A549 (cell line): ENCODE data around the gene IGFL4. TPM values are rescaled to one million over a fixed set of nuclear protein-coding genes. Genes with fewer than 3 reads are reported as not detected.

ENCODE experiments used
- ATAC-seq, 2 experiments: fragments of 200-7000 bp in 1 of 2; fragments of >200 bp in 1 of 2; cut with Nextera tagmentation in 1 of 2; cut with Tn5 transposase in 1 of 2; 3 replicates each; pipeline versions ENCODE4 v1.8.0 to v1.9.1; 2018 to 2020; ENCODE audit warnings: mild to moderate bottlenecking in 1 of 2, moderate library complexity in 1 of 2
- CTCF ChIA-PET: fragments of 300-600 bp; sonication (Branson Sonifier 250); formaldehyde crosslinking; extraction: SDS; loops from one replicate; lab custom pipeline; 2021; ENCODE audit warnings: antibody characterized with exemption, inconsistent platforms; lab: Yijun Ruan, JAX
- POLR2A ChIA-PET: fragments of 350-600 bp; formaldehyde crosslinking; extraction: SDS; loops from one replicate; lab custom pipeline; 2021; ENCODE audit warnings: antibody characterized with exemption, inconsistent platforms; lab: Yijun Ruan, JAX
- DNase-seq, 2 experiments: peaks; one replicate each; pipeline versions ENCODE4 v3.0.0 to v3.0.0-alpha.2; 2011 to 2016; ENCODE audit warnings: low read depth in 1 of 2, low spot score in 1 of 2
- FAIRE-seq: peaks from 2 replicates; lab custom pipeline; 2011; peaks lifted over from hg19 to GRCh38; lab: Jason Lieb, UNC
- H3K27ac ChIP-seq, 2 experiments: fragments of >200 bp; sonication (Bioruptor Twin); formaldehyde crosslinking; 3 replicates each; pipeline ENCODE4 v1.5.1; 2016 to 2017
- H3K4me1 ChIP-seq: fragments of >200 bp; sonication (Bioruptor Twin); formaldehyde crosslinking; 3 replicates; pipeline ENCODE4 v1.6.1; 2016
- H3K4me2 ChIP-seq: fragments of >200 bp; sonication (Bioruptor Twin); formaldehyde crosslinking; 3 replicates; pipeline ENCODE4 v1.6.1; 2016
- H3K4me3 ChIP-seq: fragments of >200 bp; sonication (Bioruptor Twin); formaldehyde crosslinking; 3 replicates; pipeline ENCODE4 v1.5.1; 2016
- H3K9me3 ChIP-seq: fragments of >200 bp; sonication (Bioruptor Twin); formaldehyde crosslinking; 3 replicates; pipeline ENCODE4 v1.6.1; 2016
- BHLHE40 ChIP-seq: IDR thresholded peaks from 2 replicates; pipeline ENCODE4 v1.6.1; 2012; ENCODE audit warnings: low read depth, low read length, inconsistent platforms
- CHD2 ChIP-seq: fragments of 150-350 bp; IDR thresholded peaks from 2 replicates; pipeline ENCODE4 v1.6.1; 2014; ENCODE audit warnings: low read length; ENCODE audit not compliant: partially characterized antibody
- E2F6 ChIP-seq: IDR thresholded peaks from 2 replicates; pipeline ENCODE4 v1.6.1; 2012; ENCODE audit warnings: low read depth, borderline replicate concordance
- EHF ChIP-seq: fragments of 250-450 bp; sonication (Bioruptor Pico); IDR thresholded peaks from 2 replicates; pipeline ENCODE4 v1.5.0; 2020; ENCODE audit warnings: mild to moderate bottlenecking
- EHMT2 ChIP-seq: fragments of 200-600 bp; sonication (generic); IDR thresholded peaks from 2 replicates; pipeline ENCODE4 v1.6.1; 2016; ENCODE audit warnings: antibody characterized with exemption, low read depth, mild to moderate bottlenecking, moderate library complexity
- FOSB ChIP-seq: fragments of 250-450 bp; sonication (Bioruptor Pico); IDR thresholded peaks from 2 replicates; pipeline ENCODE4 v1.5.0; 2020; ENCODE audit warnings: mild to moderate bottlenecking, moderate library complexity
- FOXS1 ChIP-seq: fragments of 250-450 bp; sonication (Bioruptor Pico); IDR thresholded peaks from 2 replicates; pipeline ENCODE4 v1.5.0; 2020; ENCODE audit warnings: mild to moderate bottlenecking, moderate library complexity
- HES2 ChIP-seq: fragments of >200 bp; sonication (Bioruptor Twin); formaldehyde crosslinking; IDR thresholded peaks from 2 replicates; pipeline ENCODE4 v1.6.1; 2016
- JUNB ChIP-seq: fragments of >200 bp; sonication (Bioruptor Twin); formaldehyde crosslinking; IDR thresholded peaks from 2 replicates; pipeline ENCODE4 v1.6.1; 2016
- KDM5A ChIP-seq: fragments of 200-600 bp; sonication (generic); IDR thresholded peaks from 2 replicates; pipeline ENCODE4 v1.6.1; 2016; ENCODE audit warnings: antibody characterized with exemption, mild to moderate bottlenecking
- MAX ChIP-seq: IDR thresholded peaks from 2 replicates; pipeline ENCODE4 v1.6.1; 2012
- MYC ChIP-seq: IDR thresholded peaks from 2 replicates; pipeline ENCODE4 v1.6.1; 2012; ENCODE audit warnings: mild to moderate bottlenecking, inconsistent platforms, low read length, improper control_type of control experiment, borderline replicate concordance
- NFE2L2 ChIP-seq: fragments of 150-350 bp; conservative IDR thresholded peaks from 2 replicates; pipeline ENCODE4 v1.6.1; 2014; ENCODE audit warnings: low read length
- NPAS2 ChIP-seq: fragments of 250-450 bp; sonication (Bioruptor Pico); IDR thresholded peaks from 2 replicates; pipeline ENCODE4 v1.8.0; 2022; ENCODE audit warnings: mild to moderate bottlenecking, moderate library complexity, borderline replicate concordance
- NR3C1 ChIP-seq: fragments of >200 bp; sonication (Bioruptor Twin); formaldehyde crosslinking; IDR thresholded peaks from 3 replicates; pipeline ENCODE4 v1.6.1; 2017
- PBX3 ChIP-seq: IDR thresholded peaks from 2 replicates; pipeline ENCODE4 v1.6.1; 2012
- POLR2A ChIP-seq: IDR thresholded peaks from 2 replicates; pipeline ENCODE4 v1.6.1; 2012; ENCODE audit warnings: mild to moderate bottlenecking, low read length
- RAD21 ChIP-seq, 2 experiments: fragments of >200 bp in 1 of 2; sonication (Bioruptor Twin) in 1 of 2; formaldehyde crosslinking in 1 of 2; IDR thresholded peaks in 1 of 2; conservative IDR thresholded peaks in 1 of 2; 2 replicates in 1 of 2; 3 replicates in 1 of 2; pipeline ENCODE4 v1.6.1; 2012 to 2018; ENCODE audit warnings: inconsistent platforms in 1 of 2
- RCOR1 ChIP-seq: fragments of 150-350 bp; IDR thresholded peaks from 2 replicates; pipeline ENCODE4 v1.6.1; 2014; ENCODE audit warnings: antibody characterized with exemption, low read length, low read depth
- RFX5 ChIP-seq: fragments of 450-650 bp; IDR thresholded peaks from 2 replicates; pipeline ENCODE4 v1.7.1; 2014; ENCODE audit warnings: antibody characterized with exemption, mild to moderate bottlenecking, moderate library complexity
- RNF2 ChIP-seq: fragments of 200-600 bp; sonication (generic); IDR thresholded peaks from 2 replicates; pipeline ENCODE4 v1.6.1; 2016; ENCODE audit warnings: low read depth, mild to moderate bottlenecking, antibody characterized with exemption, moderate library complexity, borderline replicate concordance
- SMC3 ChIP-seq: fragments of >200 bp; sonication (Bioruptor Twin); formaldehyde crosslinking; IDR thresholded peaks from 3 replicates; pipeline ENCODE4 v1.6.1; 2018; ENCODE audit warnings: inconsistent platforms
- USF2 ChIP-seq: fragments of 450-650 bp; IDR thresholded peaks from 2 replicates; pipeline ENCODE4 v1.6.1; 2014; ENCODE audit warnings: antibody characterized with exemption
- WGBS: methylation state at CpG from one replicate; pipeline ENCODE4 v1.1.6; 2017; ENCODE audit errors: missing lambda C conversion rate; 5-methylcytosine and 5-hydroxymethylcytosine counted together
- polyA plus RNA-seq, 4 experiments: library from polyadenylated mRNA; depleted of rRNA in 3 of 4; stranded (reverse); fragments of >200 nt; fragmentation: RNase III in 1 of 4; extraction: RNeasy Plus Mini Kit Qiagen cat#74134 plus additional on column Dnase treatment in 1 of 4; gene quantifications; 2 replicates in 3 of 4; 3 replicates in 1 of 4; pipeline ENCODE4 v1.2.3, GENCODE V29; 2011 to 2017

The IGFL4 gene
- polyA plus RNA-seq, 2 of the 4 experiments (the other 2 are of a cell fraction): 1.7 to 3.1 TPM

- no peak for TF ChIP-seq HES2
- TF ChIP-seq RAD21 (conservative IDR thresholded peaks at IDR 0.05 in 1 of 2, IDR thresholded peaks at IDR 0.05 in 1 of 2): no peak
- no peak for TF ChIP-seq NR3C1
- TF ChIP-seq SMC3: no peak
- TF ChIP-seq USF2: no peak
Measured at GRCh38 chr19:46019270-46019669, 21.5 kb downstream of the IGFL4 start (continued).

GRCh38 chr19:46018729-46019251, 22.0 kb downstream of the IGFL4 start:
- ChIA-PET POLR2A (interaction anchor here (0.6 kb wide), 1 partner anchor 134 kb away, joined by 4 read pairs; no protein-coding TSS in a partner anchor), CTCF (interaction anchor here (0.7 to 23.2 kb wide), 14 partner anchors 9 to 251 kb away, joined by 3 to 1009 read pairs (median 10); partner anchors contain the start of gene CCDC61)
- H3K4me3 ChIP-seq: no peak overlapping the region
- TF ChIP-seq E2F6: no peak
- no peak for TF ChIP-seq NPAS2 (CRISPR knock-in tag)
- TF ChIP-seq JUNB: no peak
- no peak for TF ChIP-seq BHLHE40
- no peak for TF ChIP-seq SMC3
- TF ChIP-seq MYC: no peak
- no peak for TF ChIP-seq RCOR1
- no peak for TF ChIP-seq KDM5A
- no peak for TF ChIP-seq NFE2L2
- no peak for TF ChIP-seq MAX
- no peak for TF ChIP-seq POLR2A
- no peak for TF ChIP-seq FOSB (CRISPR knock-in tag)
- TF ChIP-seq EHF: no peak
- TF ChIP-seq FOXS1 (CRISPR knock-in tag): no peak
- no peak for TF ChIP-seq RFX5
- TF ChIP-seq EHMT2: no peak
- TF ChIP-seq CHD2: no peak
- TF ChIP-seq RNF2: no peak
- no peak for TF ChIP-seq PBX3
- no peak overlapping the region for H3K4me2 ChIP-seq
- H3K27ac ChIP-seq: no peak overlapping the region
- no peak for FAIRE-seq
- no peaks in the 10 kb centered on the region for H3K9me3 ChIP-seq
- DNase-seq: no peak
- WGBS: 91% methylated on average over 10 of the region's 10 CpGs
- H3K4me1 ChIP-seq: peaks cover 20% of the 10 kb centered on the region
- ATAC-seq: no peak
